Stimulated activated CD8-positive, alpha-beta memory T cell treated with anti-CD3 and anti-CD28 coated beads, Interleukin-7, amount 100 ng/mL, for 48 hours (primary cell): ENCODE data around the gene CDK5RAP2.

Source experiments
- DNase-seq, 2 donors: peaks; one replicate each; pipeline ENCODE4 v3.0.0-alpha.2; 2020; ENCODE audit warnings: low read depth in 1 of 2; ENCODE audit errors: extremely low read depth in 1 of 2

The CDK5RAP2 gene

DNA sequence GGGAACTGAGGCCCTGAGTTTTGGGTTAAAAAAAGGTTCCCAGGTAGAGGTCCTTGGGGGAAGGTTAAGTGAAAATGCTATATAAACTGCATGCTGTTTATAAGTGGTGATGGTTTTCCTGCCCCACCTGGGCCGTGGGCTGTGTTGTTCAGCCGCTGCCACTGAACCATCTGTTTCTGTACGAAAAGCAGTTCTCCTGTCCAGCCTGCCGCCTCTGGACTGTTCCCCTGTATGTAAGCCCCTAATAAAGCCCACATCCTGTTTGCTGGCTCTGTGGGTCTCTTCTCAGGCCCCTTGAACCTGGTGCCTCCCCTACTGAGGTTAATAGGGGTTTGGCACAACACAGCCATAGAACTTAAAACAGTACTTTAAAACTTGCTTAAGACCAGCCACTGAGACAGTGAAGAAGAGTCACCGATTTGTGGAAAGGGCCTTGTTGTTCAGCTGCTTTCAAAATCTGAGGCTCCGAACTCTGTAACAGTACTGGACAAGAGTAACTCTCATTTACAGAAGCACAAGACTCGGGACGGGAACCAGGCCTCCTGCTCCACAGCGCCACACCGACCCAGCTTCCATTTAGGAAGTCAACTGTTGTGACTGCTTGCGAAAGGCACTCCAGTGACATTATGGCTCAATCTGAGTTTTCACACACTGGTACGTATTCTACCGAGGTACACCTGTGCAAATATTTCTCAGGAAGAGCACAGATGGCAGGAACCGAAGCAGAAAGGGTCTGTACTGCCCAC, 192.5 kb downstream of the CDK5RAP2 start:
- no peak for DNase-seq

DNA sequence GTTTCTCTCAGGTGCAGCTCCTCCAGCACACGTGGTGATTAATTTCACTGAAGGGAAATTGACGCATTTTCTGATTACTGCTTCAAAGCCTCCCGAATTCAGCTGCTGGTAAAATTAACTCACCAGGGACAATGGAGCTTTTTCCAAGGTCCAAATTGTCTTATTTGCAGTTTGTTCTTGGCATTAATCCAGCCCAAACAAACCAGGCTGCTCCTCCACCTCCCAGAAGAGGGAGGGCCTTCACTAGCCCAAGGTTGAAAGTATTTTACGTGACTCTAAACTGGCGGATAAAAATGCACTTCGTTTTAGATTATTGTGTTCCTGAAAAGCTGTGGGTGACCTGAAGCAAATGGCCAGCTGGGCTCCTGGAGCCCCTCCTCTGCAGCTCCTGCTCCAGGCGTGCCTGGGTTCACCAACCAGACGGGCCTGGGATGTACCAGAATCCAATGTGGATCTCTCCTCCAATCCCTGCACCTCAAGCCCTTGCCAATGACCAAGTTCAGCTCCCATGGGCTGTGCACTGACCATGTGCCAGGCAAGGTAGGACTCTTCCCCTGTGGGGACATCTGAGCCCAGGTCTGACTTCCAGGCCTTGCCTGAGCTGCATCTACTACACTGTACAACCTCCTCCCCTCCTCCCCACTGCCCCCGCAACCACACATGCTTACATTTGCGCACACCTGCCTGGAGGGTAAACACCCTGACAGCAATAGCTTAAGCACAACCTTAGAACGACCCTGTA, 193.4 kb downstream of the CDK5RAP2 start:
- DNase-seq = no peak

DNA sequence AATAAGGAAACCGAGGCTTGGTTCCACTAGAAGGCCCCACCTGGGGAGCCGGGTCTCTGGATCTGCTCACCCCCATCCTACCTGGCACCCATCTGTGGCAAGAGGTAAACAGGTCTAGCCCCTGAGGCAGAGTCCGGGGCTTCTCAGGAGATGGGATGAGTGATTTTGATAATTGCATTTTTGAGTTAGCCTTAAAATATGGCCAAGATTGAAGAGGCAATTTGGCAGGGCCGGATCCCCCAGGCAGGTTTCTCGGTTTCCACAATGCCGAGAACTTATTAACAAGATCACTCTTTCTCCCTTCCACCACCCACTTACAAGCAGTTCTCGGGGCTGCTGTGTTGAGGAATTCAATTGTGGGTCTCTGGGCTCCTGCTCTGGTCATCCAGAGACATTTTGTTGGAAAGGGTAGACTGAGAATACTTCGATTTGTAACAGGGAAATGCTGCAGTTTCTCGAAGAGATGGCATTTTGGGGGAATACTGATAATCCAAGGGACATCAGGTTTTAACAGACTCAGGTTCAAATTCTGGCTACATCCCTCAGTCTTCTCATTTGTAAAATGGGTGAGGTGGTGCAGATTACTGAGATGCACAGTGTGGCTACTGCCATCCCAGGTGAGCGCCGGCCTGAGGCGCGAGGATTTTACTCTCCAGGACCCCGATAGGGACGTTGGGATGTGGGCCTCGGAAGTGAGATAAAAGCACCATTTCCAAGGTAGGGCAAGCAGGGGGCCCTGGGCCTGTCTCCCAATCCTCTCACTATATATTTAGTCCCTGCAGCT, 194.2 kb downstream of the CDK5RAP2 start:
- DNase-seq = no peak

DNA sequence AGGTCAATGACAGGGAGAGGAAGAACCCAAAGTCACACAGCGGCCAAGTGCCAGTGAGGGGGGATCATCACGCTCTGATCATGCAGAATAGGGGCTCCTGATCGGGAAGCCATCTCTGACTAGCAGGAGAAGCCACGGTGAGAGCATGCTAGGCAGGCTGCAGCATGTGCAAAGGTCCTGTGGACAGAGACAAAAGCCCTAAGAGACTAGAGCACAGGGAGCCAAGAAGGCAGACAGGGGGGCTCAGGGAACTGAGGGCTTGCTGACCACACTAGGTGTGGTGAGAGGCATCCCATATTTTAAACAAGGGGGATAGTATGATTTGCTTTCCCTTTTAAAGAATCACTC, 195.1 kb downstream of the CDK5RAP2 start:
- DNase-seq = no peak

DNA sequence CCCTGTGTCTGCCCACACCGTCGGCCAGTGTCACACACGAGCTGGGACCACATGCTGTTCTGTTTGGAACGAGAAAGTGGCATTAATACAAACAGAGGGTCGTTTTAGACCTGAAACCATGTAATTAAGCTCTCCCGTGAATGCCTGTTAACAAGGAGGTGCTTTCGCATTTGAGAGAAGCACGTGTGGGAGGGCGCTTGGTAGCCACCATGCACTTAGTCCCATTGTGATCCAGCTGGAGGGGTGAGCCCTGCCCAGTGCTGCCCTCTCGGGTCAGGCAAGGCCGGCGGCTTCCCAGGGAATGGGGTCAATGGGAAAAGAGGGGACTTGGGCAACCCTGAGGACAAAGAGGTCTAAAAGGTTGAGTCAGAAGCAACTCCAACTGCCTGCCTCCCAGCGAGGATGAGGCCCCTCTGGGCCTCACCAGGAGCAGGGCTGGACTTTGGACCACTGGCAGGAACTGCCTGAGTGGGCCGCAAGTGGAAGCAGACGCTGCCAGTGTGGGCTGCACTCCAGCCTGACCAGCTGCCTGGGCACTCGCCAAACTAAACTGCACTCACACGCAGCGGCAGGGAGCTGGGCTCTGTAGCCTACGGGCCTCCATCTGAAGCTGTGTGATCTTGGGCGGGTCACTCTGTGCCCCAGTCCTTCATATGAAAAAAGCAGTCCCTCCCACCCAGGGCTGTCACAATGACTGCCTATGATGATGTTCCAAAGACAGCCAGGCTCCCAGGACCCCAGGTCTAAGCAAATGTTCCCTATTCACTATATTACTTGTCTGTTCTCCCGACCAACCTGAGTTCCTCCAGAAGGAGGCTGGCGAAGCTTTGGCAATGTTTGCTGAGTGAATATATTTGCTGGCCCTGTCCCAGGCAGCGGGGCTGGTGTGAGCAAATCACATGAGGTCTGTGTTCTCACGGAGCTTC, 195.7 kb downstream of the CDK5RAP2 start:
- no peak for DNase-seq

DNA sequence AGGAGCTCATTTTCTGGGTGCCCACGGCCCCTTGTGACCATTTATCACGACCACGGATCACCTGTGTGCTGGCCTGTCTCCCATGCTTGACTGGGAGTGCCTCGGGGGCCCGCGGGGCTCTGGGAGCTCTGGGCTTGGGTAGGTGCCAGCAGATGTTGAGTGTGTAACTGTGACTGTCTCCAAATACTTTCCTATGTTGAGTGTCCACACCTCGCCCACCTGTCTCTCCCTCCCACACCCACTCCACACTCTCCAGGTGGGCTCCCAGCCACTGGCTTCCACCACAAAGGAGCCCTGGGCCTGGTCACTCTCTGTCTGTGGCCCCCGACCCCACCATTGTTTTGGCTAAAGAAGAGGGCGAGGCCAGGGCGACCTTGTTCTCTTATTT, 196.4 kb downstream of the CDK5RAP2 start:
- no peak for DNase-seq

DNA sequence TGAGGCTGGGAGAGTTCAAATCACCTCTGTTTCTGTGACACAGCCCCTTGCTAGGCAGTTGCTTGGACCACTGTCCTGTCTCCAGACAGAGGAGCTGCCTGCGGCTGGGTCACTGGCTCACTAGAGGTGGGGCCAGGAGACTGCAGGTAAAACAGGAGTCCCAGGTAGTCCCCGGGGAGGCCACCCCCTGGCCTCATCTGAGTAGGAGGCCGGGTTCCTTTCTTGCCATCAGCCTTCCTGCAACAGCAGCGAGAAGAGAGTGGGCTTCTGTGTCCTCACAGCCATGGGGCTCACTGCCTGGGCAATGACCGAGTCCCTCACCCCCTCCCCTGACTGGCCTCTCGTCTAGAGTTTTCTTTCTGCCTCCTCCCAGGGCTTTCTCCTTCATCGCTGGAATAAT, 197.5 kb downstream of the CDK5RAP2 start:
- no peak for DNase-seq

DNA sequence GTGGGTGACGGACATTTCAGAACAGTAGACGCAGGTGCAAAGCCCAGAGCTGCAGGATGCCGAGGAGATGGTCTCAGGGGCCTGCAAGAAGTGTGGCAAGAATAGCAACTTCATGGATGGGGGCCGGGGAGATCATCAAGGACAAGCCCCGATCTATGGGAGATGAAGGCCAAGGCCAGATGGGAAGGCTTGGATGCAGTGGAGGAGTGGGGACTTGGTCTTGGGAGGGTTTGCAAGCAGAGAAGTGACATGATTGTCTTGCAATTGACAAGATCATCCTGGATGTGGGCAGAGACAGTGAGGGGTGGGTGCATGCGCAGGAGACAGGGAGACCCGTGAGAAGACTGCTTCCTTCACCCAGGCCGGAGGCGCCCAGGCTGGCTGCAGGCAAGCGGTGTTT, 198.1 kb downstream of the CDK5RAP2 start:
- no peak for DNase-seq

DNA sequence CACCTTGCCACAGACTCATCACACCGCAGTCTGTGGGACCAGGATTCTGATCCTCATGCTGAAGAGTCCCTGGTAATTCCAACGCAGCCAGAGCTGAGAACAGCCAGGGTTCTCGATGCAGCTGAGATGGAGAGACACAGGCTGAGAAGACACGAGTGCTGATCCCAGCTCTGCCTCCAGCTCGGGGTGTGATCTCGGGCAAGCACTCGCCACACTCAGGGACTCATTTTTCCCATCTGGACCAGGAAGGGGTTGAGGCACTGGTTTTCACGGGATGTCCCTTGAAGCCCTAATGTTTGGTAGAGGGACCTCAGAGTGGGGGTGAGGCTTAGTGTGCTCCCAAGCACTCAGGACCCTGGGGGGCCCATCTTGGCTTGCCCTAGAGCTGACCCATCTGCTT, 200.4 kb downstream of the CDK5RAP2 start:
- no peak for DNase-seq

DNA sequence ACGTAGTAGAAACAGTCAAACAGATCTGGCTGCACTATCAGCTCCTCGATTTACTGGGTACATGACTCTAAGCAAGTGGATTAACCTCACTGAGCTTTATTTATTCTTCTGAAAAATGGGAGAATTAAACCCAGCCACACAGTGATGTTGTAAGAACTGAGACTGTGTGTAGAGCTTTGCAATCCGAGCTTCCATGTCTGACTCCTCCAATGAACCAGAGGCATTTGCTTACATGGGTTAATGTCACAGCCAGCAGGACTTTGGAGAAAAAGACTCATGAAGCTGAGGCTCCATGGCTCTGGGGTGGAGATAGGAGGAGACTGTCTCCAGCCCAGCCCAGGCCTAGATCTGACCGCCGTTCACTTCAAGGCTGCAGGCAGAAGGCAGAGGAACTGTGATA, 201.3 kb downstream of the CDK5RAP2 start:
- DNase-seq = no peak

DNA sequence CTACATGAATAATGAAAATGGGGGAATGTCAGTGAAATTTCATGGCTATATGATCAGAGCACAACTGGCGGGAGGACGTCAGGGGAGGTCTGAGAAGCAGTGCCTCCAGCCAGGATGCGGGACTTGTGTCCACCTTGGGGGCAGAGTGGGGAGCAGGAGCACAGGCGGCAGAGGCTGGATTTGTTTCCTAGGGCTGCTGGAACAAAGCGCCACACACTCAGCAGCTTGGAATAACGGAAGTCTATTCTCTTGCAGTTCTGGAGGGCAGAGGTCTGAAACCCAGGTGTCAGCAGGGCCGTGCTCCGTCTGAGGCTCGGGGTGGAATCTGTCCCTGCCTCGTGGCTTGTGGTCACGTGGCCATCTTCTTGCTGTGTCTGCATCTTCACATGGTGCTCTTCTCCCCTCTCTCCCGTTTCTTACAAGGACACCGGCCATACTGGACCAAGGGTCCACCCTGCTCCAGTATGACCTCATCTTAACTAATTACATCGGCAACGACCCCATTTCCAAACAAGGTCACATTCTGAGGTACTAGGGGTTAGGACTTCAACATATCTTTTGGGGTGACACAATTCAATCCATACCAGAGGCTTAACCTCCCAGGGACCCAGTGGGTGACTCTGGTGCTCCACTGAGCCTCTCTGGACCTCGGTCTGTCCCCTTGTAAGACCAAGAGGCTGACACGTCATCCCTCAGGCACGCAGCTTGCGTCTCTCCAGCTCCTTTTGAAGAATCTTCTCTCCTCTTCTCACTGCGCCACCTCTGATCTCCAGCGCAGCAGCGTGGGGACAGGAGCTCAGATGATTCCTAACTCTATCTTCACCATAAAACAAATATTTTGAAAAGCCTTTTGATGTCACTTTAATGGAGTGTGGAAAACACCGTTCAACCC, 202.5 kb downstream of the CDK5RAP2 start:
- DNase-seq = no peak

DNA sequence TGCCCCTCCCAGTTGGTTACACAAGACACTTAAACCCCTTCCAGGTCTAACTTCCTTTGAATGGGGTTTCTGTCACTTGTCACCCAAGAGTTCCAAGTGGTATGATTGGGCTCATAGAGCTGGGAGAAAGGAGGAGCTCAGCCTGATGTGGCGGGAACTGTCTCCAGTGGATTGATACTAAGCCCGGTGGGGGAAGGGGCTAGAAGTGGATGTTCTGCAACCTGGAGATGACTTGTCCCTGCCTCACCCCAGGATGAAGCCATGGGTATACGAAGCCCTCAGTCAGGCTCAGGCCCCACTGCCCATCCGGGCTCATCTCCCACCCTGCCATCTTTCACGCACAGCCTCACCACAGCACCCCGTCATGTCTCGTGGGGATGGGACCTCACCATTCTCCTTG, 203.9 kb downstream of the CDK5RAP2 start:
- DNase-seq = no peak

DNA sequence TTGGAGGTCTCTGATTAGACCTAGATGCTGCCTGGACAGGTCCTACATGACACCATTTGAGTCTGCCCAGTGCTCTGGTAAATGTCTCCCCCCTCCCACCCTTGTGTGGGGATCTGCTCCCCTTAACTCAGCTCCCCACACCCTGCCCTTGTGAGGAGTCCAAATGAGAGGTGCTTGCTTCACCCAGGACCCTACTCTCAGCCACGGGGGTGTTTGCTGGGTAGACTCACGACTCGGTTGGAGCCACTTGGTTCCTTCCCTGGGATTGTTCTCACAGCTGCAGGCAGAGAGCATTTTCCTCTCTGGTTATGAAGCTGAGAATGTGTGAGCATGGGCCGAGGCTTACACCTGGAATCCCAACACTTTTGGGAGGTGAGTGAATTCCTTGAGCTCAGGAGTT, 204.7 kb downstream of the CDK5RAP2 start:
- DNase-seq = no peak

DNA sequence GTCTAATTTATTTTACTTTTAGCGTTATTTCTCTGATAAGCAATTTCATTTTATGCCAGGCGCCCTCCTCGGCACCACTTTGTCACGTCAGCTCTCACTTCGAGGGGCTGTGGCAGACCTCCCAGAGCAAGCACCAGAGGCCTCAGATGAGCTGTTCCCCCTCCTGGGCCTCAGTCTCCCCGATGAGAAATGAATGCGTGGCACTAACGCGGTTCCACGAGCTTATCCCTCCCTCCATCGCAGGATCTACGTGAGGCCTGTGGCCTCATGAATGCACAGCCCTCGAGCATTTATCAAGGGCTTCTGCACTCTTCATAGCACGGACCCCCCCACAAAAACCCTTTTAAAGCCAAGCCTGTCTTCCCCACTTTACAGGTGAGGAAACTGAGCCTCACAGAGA, 205.2 kb downstream of the CDK5RAP2 start:
- DNase-seq = no peak

DNA sequence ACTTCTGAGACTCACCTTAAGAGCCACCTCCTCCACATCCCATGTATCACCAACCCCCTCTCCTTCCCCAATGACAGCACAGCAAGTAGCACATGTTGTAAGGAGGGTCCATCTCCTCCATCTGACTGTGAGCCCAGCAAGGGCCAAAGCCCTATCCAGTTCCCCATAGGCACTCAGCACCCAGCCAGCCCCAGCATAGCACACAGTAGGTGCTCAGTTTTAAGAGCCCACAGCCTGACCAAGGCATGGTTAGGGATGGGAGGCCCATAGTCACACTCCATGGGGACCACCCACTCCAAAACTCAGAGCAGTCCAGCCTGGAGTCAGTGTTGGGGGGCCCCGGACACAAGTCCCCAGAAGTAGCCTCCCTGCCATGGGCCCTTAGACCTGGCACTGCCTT, 205.7 kb downstream of the CDK5RAP2 start:
- no peak for DNase-seq

DNA sequence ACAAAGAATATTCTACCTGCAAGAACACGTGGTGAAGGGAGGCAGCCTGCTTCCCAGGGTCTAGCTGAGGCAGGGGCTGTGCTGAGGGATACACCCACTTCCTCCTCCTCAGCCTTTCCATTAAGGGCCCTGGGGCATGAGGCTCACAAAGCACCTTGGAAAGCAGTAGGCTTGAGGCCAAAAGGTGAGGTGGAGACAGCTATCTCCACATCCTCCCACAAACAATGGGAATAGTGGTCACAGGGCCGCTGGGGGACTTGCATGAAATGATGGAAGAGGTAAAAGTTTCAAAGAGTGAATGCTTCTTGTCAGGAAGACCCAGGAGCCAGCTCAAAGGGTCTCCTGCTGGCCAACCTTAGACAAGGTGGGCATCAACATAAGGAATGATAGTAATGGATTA, 207.9 kb downstream of the CDK5RAP2 start:
- DNase-seq = no peak

DNA sequence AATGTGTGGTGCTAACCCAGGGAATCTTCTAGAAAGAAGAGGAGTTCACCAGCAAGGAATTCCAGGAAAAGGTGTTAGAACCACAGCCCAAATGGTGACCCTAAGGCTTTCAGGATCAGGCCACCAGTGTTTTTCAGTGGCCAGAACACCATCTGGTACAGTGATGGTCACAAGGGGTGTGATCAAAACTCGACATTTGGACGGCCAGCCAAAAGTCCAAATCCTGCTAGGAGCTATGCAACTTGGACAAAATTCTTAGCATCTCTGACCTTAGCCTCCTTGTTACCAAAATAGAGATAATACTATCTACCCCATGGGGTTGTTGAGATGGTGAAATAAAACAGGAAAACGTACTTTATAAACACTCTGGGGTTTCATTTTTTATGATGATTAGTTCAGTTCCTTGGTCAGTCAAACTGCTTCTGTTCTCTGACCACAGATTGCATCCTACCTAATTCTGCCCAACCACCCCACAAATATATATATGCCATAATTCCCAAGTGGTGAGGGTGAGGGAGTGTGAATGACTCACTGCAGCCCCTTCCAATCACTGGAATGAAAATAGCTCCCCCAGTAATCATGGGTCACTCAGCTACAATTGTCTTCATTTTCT, 210.3 kb downstream of the CDK5RAP2 start:
- DNase-seq = no peak

DNA sequence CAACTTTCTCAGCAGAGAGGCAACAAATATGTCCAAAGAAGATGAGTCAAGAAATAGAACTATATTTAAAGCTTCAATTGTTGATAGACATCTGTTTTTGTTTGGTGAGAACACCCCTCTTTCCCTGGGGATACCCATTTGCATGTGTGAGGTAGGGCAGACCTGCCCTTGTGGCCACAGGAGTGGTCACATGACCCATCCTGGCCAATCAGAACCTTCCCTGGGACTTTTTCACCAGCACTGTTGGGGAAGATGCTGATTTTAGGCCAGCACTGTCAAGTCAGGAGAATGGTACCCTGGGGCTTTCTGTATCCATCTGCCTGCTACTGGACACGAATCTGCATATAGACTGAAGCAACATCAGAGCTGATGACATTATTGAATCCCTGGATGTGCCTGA, 211.2 kb downstream of the CDK5RAP2 start:
- DNase-seq = no peak

DNA sequence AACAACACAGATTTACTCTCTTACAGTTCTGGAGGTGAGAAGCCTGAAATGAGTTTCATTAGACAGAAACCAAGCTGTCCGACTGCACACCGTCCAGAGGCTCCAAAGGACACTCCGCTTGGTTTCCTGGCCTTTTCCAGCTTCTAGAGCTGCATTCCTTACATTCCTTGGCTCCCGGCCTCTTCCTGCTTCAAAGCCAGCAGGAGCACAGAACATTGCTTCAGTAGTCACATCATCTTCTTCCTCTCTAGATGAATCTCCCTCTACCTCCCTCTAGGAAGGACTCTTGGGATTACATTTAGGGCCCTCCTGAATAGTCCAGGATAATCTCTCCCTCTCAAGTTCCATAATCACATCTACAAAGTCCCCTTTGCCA, 213.3 kb downstream of the CDK5RAP2 start:
- DNase-seq = no peak

DNA sequence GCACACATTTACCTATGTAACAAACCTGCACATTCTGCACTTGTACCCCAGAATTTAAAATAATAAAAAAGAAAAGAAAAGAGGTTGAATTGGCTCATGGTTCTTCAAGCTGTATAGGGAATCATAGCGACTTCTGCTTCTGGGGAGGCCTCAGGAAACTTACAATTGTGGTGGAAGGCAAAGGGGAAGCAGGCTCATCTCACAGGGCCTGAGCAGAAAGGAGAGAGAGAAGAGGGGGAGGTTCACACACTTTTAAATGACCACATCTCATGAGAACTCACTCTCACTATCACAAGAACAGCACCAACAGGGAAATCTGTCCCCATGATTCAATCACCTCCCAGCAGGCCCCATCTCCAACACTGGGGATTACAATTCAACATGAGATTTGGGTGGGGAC, 214.6 kb downstream of the CDK5RAP2 start:
- no peak for DNase-seq
